Stimulated activated CD8-positive, alpha-beta memory T cell treated with anti-CD3 and anti-CD28 coated beads, Interleukin-7, amount 100 ng/mL, for 4 hours (primary cell): ENCODE data around the gene CSN3.

ENCODE experiments used
- DNase-seq, 2 donors: peaks; one replicate each; pipeline ENCODE4 v3.0.0-alpha.2; 2020; ENCODE audit warnings: low read depth in 2 of 2

CSN3 gene

GRCh38 chr4:70297576-70297975 lies 55.2 kb downstream of the CSN3 start:
- DNase-seq: no peak

- DNase-seq: no peak
Observed at GRCh38 chr4:70298051-70298450, 55.7 kb downstream of the CSN3 start.

GRCh38 chr4:70299643-70300042 lies 57.2 kb downstream of the CSN3 start:
- no peak for DNase-seq

- DNase-seq: no peak
Observed at GRCh38 chr4:70300215-70300614, 57.8 kb downstream of the CSN3 start.
